Esophagus (tissue), 2 donors: Measurements from ENCODE around the gene ZNF646. TPM values are rescaled to one million over a fixed set of nuclear protein-coding genes. Genes with fewer than 3 reads are reported as not detected.

ENCODE experiments used
- H3K27ac ChIP-seq, 2 donors: one replicate each; pipeline ENCODE4 v1.5.1; 2013; ENCODE audit warnings: low read depth in 2 of 2, mild to moderate bottlenecking in 2 of 2, inconsistent platforms in 1 of 2, low read length in 1 of 2, moderate library complexity in 1 of 2
- H3K27me3 ChIP-seq, 2 donors: one replicate each; pipeline ENCODE4 v1.6.1; 2013; ENCODE audit warnings: low read length in 2 of 2, control low read depth in 1 of 2, mild to moderate bottlenecking in 1 of 2; ENCODE audit not compliant: insufficient read depth in 2 of 2, control insufficient read depth in 1 of 2
- H3K36me3 ChIP-seq, 2 donors: one replicate each; pipeline ENCODE4 v1.6.1; 2013; ENCODE audit warnings: low read length in 1 of 2; ENCODE audit not compliant: control insufficient read depth in 2 of 2, insufficient read depth in 2 of 2
- H3K4me1 ChIP-seq, 2 donors: one replicate each; pipeline ENCODE4 v1.6.1; 2013; ENCODE audit warnings: low read length in 1 of 2; ENCODE audit not compliant: control insufficient read depth in 2 of 2, insufficient read depth in 2 of 2
- H3K4me3 ChIP-seq, 2 donors: one replicate each; pipeline ENCODE4 v1.5.1; 2013; ENCODE audit warnings: low read length in 2 of 2, mild to moderate bottlenecking in 2 of 2, low read depth in 1 of 2, moderate library complexity in 1 of 2
- H3K9me3 ChIP-seq, 2 donors: one replicate each; pipeline ENCODE4 v1.6.1; 2013; ENCODE audit warnings: mild to moderate bottlenecking in 2 of 2, low read depth in 1 of 2, low read length in 1 of 2, moderate library complexity in 1 of 2; ENCODE audit not compliant: control insufficient read depth in 2 of 2, insufficient read depth in 1 of 2
- WGBS, 2 donors: extraction: QIAGEN DNeasy Blood & Tissue Kit; methylation state at CpG; one replicate each; pipeline ENCODE4 v1.1.7; 2013; 5-methylcytosine and 5-hydroxymethylcytosine counted together
- polyA plus RNA-seq, 2 donors: library from polyadenylated mRNA; stranded (reverse); fragments of 200-250 nt; gene quantifications; one replicate each; pipeline ENCODE4 v1.2.3, GENCODE V29; 2013
- donor health status: healthy with polysubstance abuse.
- donor health status: Bipolar disorder and iron deficiency.

The ZNF646 gene
- polyA plus RNA-seq, 2 donors: 3.4 to 8.1 TPM

- H3K36me3 ChIP-seq: peaks cover 17 to 40% of the 10 kb centered on the region in 2 donors
- no peak overlapping the region for H3K27ac ChIP-seq
These were observed 31.4 kb upstream of the ZNF646 start for GRCh38 chr16:31042866-31043265.

GRCh38 chr16:31043352-31043751 lies 30.9 kb upstream of the ZNF646 start:
- peaks cover 14 to 35% of the 10 kb centered on the region in 2 donors for H3K36me3 ChIP-seq
- no peak overlapping the region for H3K27ac ChIP-seq
- no peaks in the 10 kb centered on the region for H3K9me3 ChIP-seq
- no peaks in the 10 kb centered on the region for H3K4me1 ChIP-seq
- H3K4me3 ChIP-seq: no peak overlapping the region
- WGBS, 2 donors: 88 to 94% methylated on average over 1 of the region's 1 CpG
- H3K27me3 ChIP-seq: no peaks in the 10 kb centered on the region

More at GRCh38 chr16:31042866-31043265, 31.4 kb upstream of the ZNF646 start:
- 89 to 90% methylated on average over 10 of the region's 10 CpGs for WGBS, 2 donors
- Histone ChIP-seq H3K9me3 (no peaks in the 10 kb centered on the region), H3K4me3 (no peak overlapping the region), H3K4me1 (no peaks in the 10 kb centered on the region), H3K27me3 (no peaks in the 10 kb centered on the region)

- peaks cover 14 to 29% of the 10 kb centered on the region in 2 donors for H3K36me3 ChIP-seq
- no peak overlapping the region for H3K4me3 ChIP-seq
- H3K4me1 ChIP-seq: no peaks in the 10 kb centered on the region
- H3K27me3 ChIP-seq: no peaks in the 10 kb centered on the region
- no peaks in the 10 kb centered on the region for H3K9me3 ChIP-seq
- 75 to 91% methylated on average over 4 of the region's 4 CpGs for WGBS, 2 donors
- H3K27ac ChIP-seq: no peak overlapping the region
These were observed 30.2 kb upstream of the ZNF646 start for GRCh38 chr16:31043898-31044481.

- Histone ChIP-seq H3K4me3 (no peak overlapping the region), H3K36me3 (no peaks in the 10 kb centered on the region), H3K27ac (no peak overlapping the region), H3K27me3 (no peaks in the 10 kb centered on the region), H3K9me3 (no peaks in the 10 kb centered on the region), H3K4me1 (no peaks in the 10 kb centered on the region)
- WGBS, 2 donors: 72 to 73% methylated on average over 10 of the region's 10 CpGs
These were observed 23.8 kb upstream of the ZNF646 start for GRCh38 chr16:31050280-31051030.

- no peaks in the 10 kb centered on the region for H3K27me3 ChIP-seq
- WGBS, 2 donors: 31 to 51% methylated on average over 2 of the region's 2 CpGs
- no peaks in the 10 kb centered on the region for H3K4me1 ChIP-seq
- no peak overlapping the region for H3K4me3 ChIP-seq
- no peaks in the 10 kb centered on the region for H3K9me3 ChIP-seq
- no peak overlapping the region for H3K27ac ChIP-seq
- no peaks in the 10 kb centered on the region for H3K36me3 ChIP-seq
These were observed 22.1 kb upstream of the ZNF646 start for GRCh38 chr16:31052114-31052513.

- Histone ChIP-seq H3K9me3 (no peaks in the 10 kb centered on the region), H3K4me1 (no peaks in the 10 kb centered on the region), H3K27ac (no peak overlapping the region), H3K4me3 (no peak overlapping the region), H3K27me3 (no peaks in the 10 kb centered on the region), H3K36me3 (peaks cover 0 to 2% of the 10 kb centered on the region in 2 donors)
- 87 to 89% methylated on average over 4 of the region's 4 CpGs for WGBS, 2 donors
These were observed 18.6 kb upstream of the ZNF646 start for GRCh38 chr16:31055613-31056012.

- H3K4me1 ChIP-seq: peaks cover 0 to 5% of the 10 kb centered on the region in 2 donors
- H3K27me3 ChIP-seq: no peaks in the 10 kb centered on the region
- WGBS, 2 donors: 95 to 96% methylated on average over 41 to 42 of the region's 42 CpGs
- peaks cover 0 to 2% of the 10 kb centered on the region in 2 donors for H3K9me3 ChIP-seq
- H3K36me3 ChIP-seq: peaks cover 0 to 26% of the 10 kb centered on the region in 2 donors
- H3K4me3 ChIP-seq: no peak overlapping the region
- no peak overlapping the region for H3K27ac ChIP-seq
These were observed 13.0 kb upstream of the ZNF646 start for GRCh38 chr16:31061126-31061812.

GRCh38 chr16:31061813-31062440 lies 12.3 kb upstream of the ZNF646 start:
- Histone ChIP-seq H3K4me3 (no peak overlapping the region), H3K36me3 (peaks cover 0 to 26% of the 10 kb centered on the region in 2 donors), H3K9me3 (peaks cover 0 to 2% of the 10 kb centered on the region in 2 donors), H3K4me1 (peaks cover 0 to 5% of the 10 kb centered on the region in 2 donors), H3K27ac (no peak overlapping the region), H3K27me3 (no peaks in the 10 kb centered on the region)
- WGBS, 2 donors: 96 to 97% methylated on average over 52 to 54 of the region's 54 CpGs

GRCh38 chr16:31063495-31063842 lies 10.8 kb upstream of the ZNF646 start:
- peaks cover 0 to 26% of the 10 kb centered on the region in 2 donors for H3K36me3 ChIP-seq
- H3K4me3 ChIP-seq: no peak overlapping the region
- 96 to 97% methylated on average over 9 of the region's 9 CpGs for WGBS, 2 donors
- H3K27ac ChIP-seq: no peak overlapping the region
- H3K4me1 ChIP-seq: peaks cover 0 to 5% of the 10 kb centered on the region in 2 donors
- H3K27me3 ChIP-seq: no peaks in the 10 kb centered on the region
- H3K9me3 ChIP-seq: peaks cover 0 to 2% of the 10 kb centered on the region in 2 donors
